GM12873 (cell line): Measurements from ENCODE around the gene TCF4.

Experiments used
- CTCF ChIP-seq: IDR thresholded peaks from 2 replicates; pipeline ENCODE4 v1.5.1; 2012; ENCODE audit warnings: low read depth, mild to moderate bottlenecking, moderate library complexity, low read length, control low read depth; ENCODE audit not compliant: insufficient read depth; ENCODE audit errors: missing control alignments

TCF4 gene

GRCh38 chr18:55418439-55418838, 169.6 kb downstream of the TCF4 start:
- no peak for TF ChIP-seq CTCF

- TF ChIP-seq CTCF: no peak
These were observed 171.2 kb downstream of the TCF4 start for GRCh38 chr18:55416791-55417190.

GRCh38 chr18:55415258-55415871, 172.6 kb downstream of the TCF4 start:
- TF ChIP-seq CTCF: peak; percentile 87

GRCh38 chr18:55414475-55414874, 173.5 kb downstream of the TCF4 start:
- TF ChIP-seq CTCF: no peak

- no peak for TF ChIP-seq CTCF
These were observed 174.5 kb downstream of the TCF4 start for GRCh38 chr18:55413474-55413873.

- no peak for TF ChIP-seq CTCF
These were observed 180.0 kb downstream of the TCF4 start for GRCh38 chr18:55407774-55408535.

- TF ChIP-seq CTCF: no peak
These were observed 180.8 kb downstream of the TCF4 start for GRCh38 chr18:55407191-55407590.
